ENCODE data around the gene PSMC1.

PSMC1 gene

GRCh38 chr14:90276646-90277367, 20.5 kb downstream of the PSMC1 start:
- DNase-seq, result no peak

- no peak for DNase-seq
Measured at GRCh38 chr14:90277581-90278198, 21.3 kb downstream of the PSMC1 start.

- no peak for DNase-seq
Measured at GRCh38 chr14:90278199-90279175, 22.1 kb downstream of the PSMC1 start.

GRCh38 chr14:90280096-90280495, 23.7 kb downstream of the PSMC1 start:
- no peak for DNase-seq

- peak; percentile 87 for DNase-seq
Measured at GRCh38 chr14:90281261-90281660, 24.9 kb downstream of the PSMC1 start.

- no peak for DNase-seq
Measured at GRCh38 chr14:90281756-90282155, 25.4 kb downstream of the PSMC1 start.

- DNase-seq, result no peak
Measured at GRCh38 chr14:90287791-90288190, 31.4 kb downstream of the PSMC1 start.

GRCh38 chr14:90288651-90289355, 32.5 kb downstream of the PSMC1 start:
- no peak for DNase-seq

- peak; percentile 12 for DNase-seq
Measured at GRCh38 chr14:90290337-90291011, 34.1 kb downstream of the PSMC1 start.

GRCh38 chr14:90291699-90292098, 35.3 kb downstream of the PSMC1 start:
- peak; percentile 68 for DNase-seq

GRCh38 chr14:90293766-90294730, 37.7 kb downstream of the PSMC1 start:
- DNase-seq, result no peak

- DNase-seq, result no peak
Measured at GRCh38 chr14:90294872-90295271, 38.5 kb downstream of the PSMC1 start.

- DNase-seq, result no peak
Measured at GRCh38 chr14:90295870-90296516, 39.6 kb downstream of the PSMC1 start.

GRCh38 chr14:90296641-90297040, 40.3 kb downstream of the PSMC1 start:
- peak; percentile 23 for DNase-seq

- peak; percentile 19 for DNase-seq
Measured at GRCh38 chr14:90297876-90298629, 41.7 kb downstream of the PSMC1 start.

GRCh38 chr14:90299408-90299807, 43.1 kb downstream of the PSMC1 start:
- DNase-seq, result no peak

- no peak for DNase-seq
Measured at GRCh38 chr14:90300611-90301047, 44.3 kb downstream of the PSMC1 start.

GRCh38 chr14:90301122-90301521, 44.8 kb downstream of the PSMC1 start:
- no peak for DNase-seq

- no peak for DNase-seq
Measured at GRCh38 chr14:90301668-90302090, 45.3 kb downstream of the PSMC1 start.

Measured in islet precursor cell (in vitro differentiated cells).